GOT3 (cell line): Measurements from ENCODE around the gene AP1B1.
"Not testable (repeated sequence)": the region's sequence is repeated elsewhere in the genome, so short reads cannot be mapped to it uniquely, and the experiment has no call there.

Experiments
- DNase-seq: peaks from one replicate; lab custom pipeline; 2025; ENCODE audit warnings: mixed read lengths; lab: John Stamatoyannopoulos, UW

Gene AP1B1

DNA sequence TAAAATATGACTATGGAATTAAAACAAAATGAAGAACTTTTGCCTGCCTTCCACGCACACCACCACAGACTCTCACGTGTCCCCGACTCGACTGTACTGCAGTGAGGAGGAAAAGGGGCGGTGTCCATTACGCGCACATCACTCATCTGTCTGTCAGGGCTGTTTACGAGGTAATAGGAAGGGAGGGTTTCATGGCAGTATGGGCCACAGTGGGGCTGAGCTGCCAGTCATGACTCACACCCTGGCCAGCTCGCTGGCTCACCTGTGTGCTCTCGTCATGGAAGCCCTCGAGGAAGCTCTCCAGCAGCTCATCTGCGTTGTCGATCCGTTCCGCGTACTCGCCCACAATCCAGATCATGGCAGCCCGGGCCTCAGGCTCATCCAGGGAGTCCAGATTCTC lies 39.4 kb downstream of the AP1B1 start:
- DNase-seq = no peak

DNA sequence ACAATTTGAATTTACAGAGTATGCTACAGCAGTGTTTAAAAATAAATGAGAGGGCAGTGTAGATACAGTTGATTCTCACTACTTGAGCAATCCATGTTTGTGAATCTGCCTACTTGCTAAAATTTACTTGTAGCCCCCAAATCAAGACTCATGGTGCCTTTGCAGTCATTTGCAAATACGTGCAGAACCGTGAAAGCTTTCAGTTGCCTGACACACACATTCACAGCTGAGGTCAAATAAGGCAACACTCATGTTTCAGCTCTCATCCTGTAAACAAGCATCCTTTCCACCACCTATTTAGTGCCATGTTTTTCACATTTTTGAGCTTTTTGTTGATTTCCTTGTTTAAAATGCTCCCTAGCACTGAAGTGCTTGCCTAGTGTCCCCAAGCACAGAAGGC lies 40.3 kb downstream of the AP1B1 start:
- DNase-seq = no peak

DNA sequence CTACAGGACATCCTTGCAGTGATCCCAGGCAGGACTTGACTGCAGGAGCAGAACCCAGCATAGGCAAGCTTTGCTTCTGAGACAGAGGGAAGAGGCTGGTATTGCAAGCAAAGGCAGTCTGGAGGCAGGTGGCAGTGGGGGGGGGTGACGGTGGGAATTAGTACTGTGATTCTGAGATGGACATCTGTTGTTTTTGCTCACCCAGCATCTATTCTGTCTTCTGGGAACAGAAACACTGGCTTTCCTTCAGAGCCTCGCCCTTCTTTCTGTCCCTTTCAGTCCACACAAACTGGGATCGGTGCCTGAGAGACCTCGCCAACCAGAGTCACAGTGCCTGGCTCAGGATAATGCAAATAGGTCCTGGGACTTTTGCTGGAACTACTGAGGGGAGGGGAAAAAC lies 41.7 kb downstream of the AP1B1 start:
- no peak for DNase-seq

DNA sequence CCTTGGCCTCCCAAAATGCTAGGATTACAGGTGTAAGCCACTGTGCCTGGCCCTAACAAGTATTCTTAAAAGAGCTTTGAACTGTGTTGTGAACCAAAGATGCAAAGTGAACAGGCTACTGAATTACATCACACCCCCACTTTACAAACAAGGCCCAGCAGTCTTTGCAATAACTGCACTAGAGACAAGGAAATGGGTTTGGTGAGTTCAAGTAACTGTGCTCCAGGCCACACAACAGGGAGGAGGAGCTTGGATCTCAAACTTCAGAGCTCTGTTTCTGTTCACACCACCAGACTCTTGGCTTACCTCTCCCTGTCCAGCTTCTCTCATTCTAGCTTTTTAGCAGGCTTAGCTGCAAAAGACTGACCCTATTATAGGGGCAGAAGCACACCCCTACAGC lies 42.4 kb downstream of the AP1B1 start:
- no peak for DNase-seq

DNA sequence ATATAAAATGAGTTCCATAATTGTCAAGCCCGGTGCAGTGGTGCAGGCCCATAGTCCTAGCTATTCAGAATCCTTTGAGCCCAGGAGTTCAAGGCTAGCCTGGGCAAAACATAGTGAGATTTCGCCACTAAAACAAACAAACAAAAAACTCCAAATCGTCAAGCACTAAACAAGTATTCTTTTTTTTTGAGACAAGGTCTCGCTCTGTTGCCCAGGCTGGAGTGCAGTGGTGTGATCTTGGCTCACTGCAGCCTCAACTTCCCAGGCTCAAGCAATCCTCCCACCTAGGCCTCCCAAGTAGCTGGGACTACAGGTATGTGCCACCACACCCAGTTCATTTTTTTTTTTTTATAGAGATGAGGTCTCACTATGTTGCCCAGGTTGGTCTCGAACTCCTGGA lies 43.5 kb downstream of the AP1B1 start:
- not testable (repeated sequence) for DNase-seq

GRCh38 chr22:29344137-29344536 lies 44.2 kb downstream of the AP1B1 start:
- no peak for DNase-seq

DNA sequence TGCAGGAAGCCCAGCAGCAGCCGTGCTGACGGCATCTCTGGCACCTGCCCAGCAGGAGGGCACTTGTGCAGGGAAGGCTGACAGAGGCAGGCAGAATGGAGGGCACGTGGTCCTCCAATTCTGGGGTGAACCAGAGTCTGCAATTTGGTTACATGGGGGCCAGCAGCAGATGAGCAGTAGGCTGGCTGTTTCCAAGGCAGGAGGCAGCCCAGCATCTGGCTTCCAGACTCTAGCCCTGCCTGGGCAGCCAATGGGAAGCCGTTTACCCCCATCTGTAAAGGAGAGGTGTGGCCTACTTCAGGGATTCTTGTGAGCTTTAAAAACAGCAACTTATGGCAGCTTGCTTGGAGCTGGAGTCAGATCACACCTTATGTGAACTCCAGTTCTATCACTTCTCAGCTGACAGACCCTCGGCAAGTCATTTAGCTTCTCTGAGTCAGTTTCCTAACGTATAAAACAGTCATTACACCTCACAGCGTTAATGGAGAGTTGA lies 45.0 kb downstream of the AP1B1 start:
- no peak for DNase-seq

GRCh38 chr22:29342577-29343312 lies 45.6 kb downstream of the AP1B1 start:
- DNase-seq = no peak

GRCh38 chr22:29342177-29342576 lies 46.2 kb downstream of the AP1B1 start:
- DNase-seq = no peak

GRCh38 chr22:29341849-29342127 lies 46.6 kb downstream of the AP1B1 start:
- no peak for DNase-seq

- no peak for DNase-seq
Observed at GRCh38 chr22:29341056-29341848, 47.1 kb downstream of the AP1B1 start.

DNA sequence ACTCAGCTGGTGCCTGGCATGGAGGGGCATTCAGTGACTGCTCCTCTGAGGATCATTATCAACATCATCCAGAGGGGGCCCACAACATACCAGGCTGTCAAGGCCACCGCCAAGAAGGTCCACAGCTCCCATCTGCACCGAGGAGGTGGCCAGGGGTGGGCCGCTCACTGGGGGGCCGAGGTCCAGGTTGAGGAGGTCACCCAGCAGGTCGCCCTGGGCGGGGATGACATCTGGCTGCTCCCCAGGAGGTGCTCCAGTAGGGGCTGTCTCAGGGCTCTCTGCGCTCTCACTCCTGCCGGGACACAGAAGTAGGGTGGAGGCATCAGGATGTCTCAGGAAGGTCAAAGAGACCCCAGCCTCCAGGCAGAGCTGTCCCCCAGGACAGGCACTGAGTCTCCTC lies 47.8 kb downstream of the AP1B1 start:
- no peak for DNase-seq

- DNase-seq = no peak
Observed at GRCh38 chr22:29339381-29340235, 48.8 kb downstream of the AP1B1 start.

DNA sequence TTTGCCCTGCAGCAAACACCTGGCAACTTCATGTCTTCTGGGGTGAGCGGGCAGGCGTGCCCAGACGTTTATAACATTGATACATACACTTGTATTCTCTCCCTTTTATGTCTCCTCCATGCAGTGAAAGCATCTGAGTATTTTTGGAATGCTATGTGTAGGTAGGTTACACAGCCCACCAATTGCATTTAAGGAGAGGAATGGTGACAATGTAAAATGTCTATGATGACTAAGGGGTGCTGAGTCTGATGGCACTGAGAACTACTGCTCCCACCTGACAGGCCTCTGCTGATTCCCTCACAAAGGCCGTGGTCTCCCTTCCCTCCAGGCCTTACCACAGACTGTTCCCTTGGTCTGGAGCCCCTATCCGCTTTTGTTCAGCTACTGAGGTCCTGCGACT lies 50.0 kb downstream of the AP1B1 start:
- DNase-seq = no peak

DNA sequence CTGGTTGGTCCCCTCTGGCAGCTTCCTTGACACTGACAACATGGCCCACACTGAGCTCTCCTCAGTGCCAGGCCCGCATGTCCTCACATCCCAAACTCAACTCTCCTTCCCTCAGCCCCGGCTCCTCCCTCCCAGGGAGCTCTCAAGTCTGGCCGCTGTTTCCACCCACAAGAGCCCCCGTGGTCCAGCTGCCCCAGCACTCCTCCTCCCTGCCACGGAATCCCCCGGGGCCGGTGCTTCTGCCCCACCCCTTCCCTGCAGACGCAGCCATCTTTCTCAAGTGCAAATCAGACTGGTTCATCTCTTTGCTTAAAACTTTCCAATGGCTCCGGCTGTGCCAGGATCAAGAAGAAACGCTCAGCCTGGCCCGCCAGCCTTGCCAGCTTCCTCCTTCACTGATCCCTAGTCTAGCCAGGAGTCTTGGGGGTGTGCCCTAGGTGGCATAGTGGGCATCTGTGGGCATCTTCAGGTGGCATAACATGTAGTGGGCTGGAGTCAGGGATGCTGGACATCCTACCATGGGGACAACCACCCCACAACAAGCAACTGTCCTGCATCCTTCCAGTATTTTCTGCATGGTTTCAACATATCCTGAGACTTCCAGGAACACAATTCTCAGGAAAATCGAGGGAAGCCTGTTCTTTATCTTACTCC lies 50.6 kb downstream of the AP1B1 start:
- no peak for DNase-seq

DNA sequence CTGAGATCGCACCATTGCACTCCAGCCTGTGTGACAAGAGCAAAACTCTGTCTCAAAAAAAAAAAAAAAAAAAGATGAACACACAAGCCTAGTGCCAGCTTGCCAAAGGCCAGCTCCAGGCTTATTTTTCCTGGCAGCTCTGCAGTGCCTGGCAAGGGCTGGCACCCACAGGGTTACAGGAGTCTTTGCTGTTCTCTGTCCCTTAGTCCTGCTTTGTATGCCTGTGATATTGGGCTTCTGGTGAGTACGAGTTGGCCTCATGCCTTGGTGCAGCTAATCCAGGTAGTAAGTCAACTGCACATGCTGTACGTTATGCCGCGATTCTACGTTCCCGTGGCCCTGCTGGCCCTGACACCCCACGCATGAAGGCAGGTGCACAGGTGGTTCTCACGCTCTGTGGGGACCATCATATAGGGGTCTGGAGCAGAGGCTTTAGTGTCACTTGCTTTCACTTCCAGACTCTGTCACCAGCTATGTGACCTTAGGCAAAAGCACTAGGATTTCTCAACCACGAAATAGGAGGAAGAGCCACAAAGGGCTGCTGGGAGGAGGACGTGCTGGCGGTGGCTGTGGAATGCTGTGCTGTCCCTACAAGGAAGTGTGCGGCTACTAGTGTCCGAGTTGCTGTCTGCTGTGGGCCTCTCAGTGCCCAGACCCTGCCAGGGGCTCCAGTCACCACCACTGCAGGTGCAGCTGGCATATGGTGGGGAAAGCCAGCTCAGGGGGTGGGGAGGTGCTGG lies 51.4 kb downstream of the AP1B1 start:
- DNase-seq = no peak

DNA sequence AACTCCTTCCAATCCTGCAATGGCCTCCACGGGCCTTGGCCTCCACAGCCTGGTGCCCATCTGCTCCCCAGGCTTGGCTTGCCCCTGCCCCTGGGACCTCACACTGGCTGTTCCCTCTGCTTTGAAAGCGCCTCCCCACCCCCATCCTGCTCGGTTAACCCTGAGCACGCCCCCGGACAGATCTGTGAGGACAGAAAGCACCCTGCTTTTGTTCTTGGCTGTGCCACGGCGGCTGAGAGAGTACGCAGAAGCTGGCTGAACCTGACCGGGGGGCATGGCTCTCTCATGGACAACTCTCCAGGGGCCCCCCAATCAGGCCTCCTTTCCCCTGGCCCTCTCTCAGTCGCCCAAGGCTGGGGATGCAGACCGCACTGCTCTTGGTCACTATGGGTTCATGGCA lies 52.7 kb downstream of the AP1B1 start:
- no peak for DNase-seq

DNA sequence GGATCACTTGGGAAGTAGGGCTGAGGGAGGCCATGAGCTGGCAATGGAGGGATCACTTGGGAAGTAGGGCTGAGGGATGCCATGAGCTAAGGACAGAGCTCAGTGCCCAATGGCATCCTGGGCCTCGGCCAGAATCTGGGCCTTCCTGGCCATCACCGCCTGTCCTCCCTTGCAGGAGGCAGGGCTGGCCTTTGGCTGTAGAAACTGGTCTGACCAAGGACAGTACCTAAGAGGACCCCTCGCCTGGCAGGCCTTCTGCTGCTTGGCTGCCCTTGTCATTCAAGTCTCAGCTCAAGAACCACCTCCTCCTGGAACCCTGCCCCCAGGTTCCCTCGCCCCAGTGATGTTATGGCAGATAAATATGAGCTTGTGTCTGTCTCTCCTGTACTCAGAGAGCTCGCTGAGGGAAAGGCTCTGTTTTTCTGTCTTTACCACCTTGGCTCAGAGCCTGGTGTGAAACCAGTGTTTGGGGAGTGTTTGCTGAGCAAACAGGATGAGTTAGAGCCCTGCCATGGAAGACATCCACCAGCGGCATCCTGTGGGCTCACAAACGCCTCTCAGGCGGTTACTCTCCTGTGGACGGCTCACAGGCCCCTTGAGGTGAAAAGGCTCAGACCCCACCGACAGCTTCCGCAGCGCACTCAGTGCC lies 53.5 kb downstream of the AP1B1 start:
- no peak for DNase-seq

DNA sequence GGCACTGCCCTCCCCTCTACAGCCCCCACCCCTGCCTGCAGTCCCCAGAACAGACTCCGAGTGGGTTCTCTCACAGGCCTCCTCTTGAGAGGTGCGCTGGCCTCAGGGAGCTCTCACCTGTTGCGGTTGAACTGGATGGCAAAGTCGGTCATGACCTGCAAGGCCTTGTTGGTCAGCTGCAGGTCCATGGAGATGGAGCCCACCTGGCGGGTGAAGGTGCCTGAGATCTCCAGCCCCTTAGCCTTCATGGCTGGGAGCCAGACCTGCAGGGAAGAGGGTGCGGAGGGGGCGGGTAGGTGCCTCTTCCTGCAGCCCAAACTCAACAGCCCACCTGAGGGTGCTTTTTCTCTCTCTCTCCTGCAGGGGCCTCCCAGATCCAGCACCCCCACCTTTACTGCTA lies 54.2 kb downstream of the AP1B1 start:
- no peak for DNase-seq

DNA sequence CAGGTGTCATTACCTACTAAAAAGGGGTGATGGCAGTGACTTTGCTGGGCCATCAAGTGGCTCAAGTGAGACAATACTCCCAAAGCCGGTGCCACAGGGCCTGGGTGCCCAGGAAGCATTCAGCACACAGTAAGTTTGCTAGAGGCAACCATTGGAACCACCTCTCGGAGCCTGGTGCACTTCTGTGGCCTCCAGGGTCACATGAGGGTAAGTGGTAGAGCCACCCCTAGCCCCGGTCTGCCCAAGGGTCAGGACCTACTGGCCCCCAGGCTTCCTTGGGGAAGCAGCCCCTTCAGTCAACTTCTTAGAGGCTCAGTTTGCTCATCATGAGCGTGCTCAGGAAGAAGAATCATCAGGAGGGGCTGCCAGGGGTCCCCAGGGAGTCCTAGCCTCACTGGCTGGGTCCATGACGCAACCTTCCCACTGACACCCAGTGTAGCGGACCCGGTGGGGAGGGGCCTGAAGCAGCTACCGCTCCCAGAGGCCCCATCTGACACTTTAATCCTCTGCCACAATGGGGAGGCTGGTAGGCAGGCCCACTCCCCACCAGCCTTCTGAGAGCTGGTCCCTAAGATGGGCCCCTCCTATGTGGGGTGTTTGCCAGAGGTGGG lies 55.4 kb downstream of the AP1B1 start:
- no peak for DNase-seq
